H54 (cell line): ENCODE results near the gene CORIN.

ENCODE experiments used
- DNase-seq: peaks from one replicate; pipeline ENCODE4 v3.0.0; 2011; ENCODE audit warnings: low spot score, mixed read lengths; ENCODE audit not compliant: insufficient read length
- FAIRE-seq: peaks from 3 replicates; lab custom pipeline; 2011; peaks lifted over from hg19 to GRCh38; lab: Jason Lieb, UNC
- POLR2A ChIP-seq: IDR thresholded peaks from 2 replicates; pipeline ENCODE4 v1.6.1; 2011; ENCODE audit warnings: low read depth, mild to moderate bottlenecking, low read length

CORIN gene

GRCh38 chr4:47817275-47817674 is 20.6 kb downstream of the CORIN start:
- no peak for FAIRE-seq
- no peak for DNase-seq
- TF ChIP-seq POLR2A = no peak

GRCh38 chr4:47816748-47817147 is 21.1 kb downstream of the CORIN start:
- no peak for DNase-seq
- FAIRE-seq = no peak
- no peak for TF ChIP-seq POLR2A

- DNase-seq = no peak
- TF ChIP-seq POLR2A = no peak
- FAIRE-seq = no peak
Observed at GRCh38 chr4:47814618-47815295, 23.1 kb downstream of the CORIN start.

- DNase-seq = no peak
- FAIRE-seq = no peak
- TF ChIP-seq POLR2A = no peak
Observed at GRCh38 chr4:47809654-47810203, 28.1 kb downstream of the CORIN start.

GRCh38 chr4:47804598-47804997 is 33.3 kb downstream of the CORIN start:
- FAIRE-seq = no peak
- no peak for TF ChIP-seq POLR2A
- DNase-seq = no peak

GRCh38 chr4:47801481-47802002 is 36.3 kb downstream of the CORIN start:
- DNase-seq (no peak), FAIRE-seq (no peak)
- no peak for TF ChIP-seq POLR2A

- no peak for DNase-seq
- no peak for FAIRE-seq
Observed at GRCh38 chr4:47798165-47798564, 39.7 kb downstream of the CORIN start.

GRCh38 chr4:47791965-47792364 is 45.9 kb downstream of the CORIN start:
- no peak for TF ChIP-seq POLR2A
- DNase-seq (no peak), FAIRE-seq (no peak)

More at GRCh38 chr4:47798165-47798564, 39.7 kb downstream of the CORIN start:
- no peak for TF ChIP-seq POLR2A

GRCh38 chr4:47790105-47790504 is 47.8 kb downstream of the CORIN start:
- TF ChIP-seq POLR2A = no peak
- no peak for FAIRE-seq
- DNase-seq = no peak

- no peak for TF ChIP-seq POLR2A
- FAIRE-seq (no peak), DNase-seq (no peak)
Observed at GRCh38 chr4:47788126-47788525, 49.7 kb downstream of the CORIN start.

GRCh38 chr4:47786958-47787370 is 50.9 kb downstream of the CORIN start:
- DNase-seq (no peak), FAIRE-seq (no peak)
- no peak for TF ChIP-seq POLR2A

GRCh38 chr4:47785153-47785552 is 52.7 kb downstream of the CORIN start:
- DNase-seq (no peak), FAIRE-seq (no peak)
- TF ChIP-seq POLR2A = no peak

GRCh38 chr4:47784222-47784621 is 53.6 kb downstream of the CORIN start:
- DNase-seq (no peak), FAIRE-seq (no peak)
- no peak for TF ChIP-seq POLR2A

- FAIRE-seq = no peak
- TF ChIP-seq POLR2A = no peak
Observed at GRCh38 chr4:47776353-47776752, 61.5 kb downstream of the CORIN start.

GRCh38 chr4:47774079-47774478 is 63.8 kb downstream of the CORIN start:
- TF ChIP-seq POLR2A = no peak
- DNase-seq (no peak), FAIRE-seq (no peak)

More at GRCh38 chr4:47776353-47776752, 61.5 kb downstream of the CORIN start:
- DNase-seq = no peak
